Ovary (tissue), 3 donors: Measurements from ENCODE around the gene RRP7A.

Experiments used
- EP300 ChIP-seq: sonication (generic); formaldehyde crosslinking; IDR thresholded peaks from one replicate; pipeline ENCODE4 v1.6.1; 2017; ENCODE audit warnings: antibody characterized with exemption
- TF ChIP-seq, protein P1 (sequence below), 3 donors: fragments of 450-650 bp in 2 of 3; fragments of 200-600 bp in 1 of 3; IDR thresholded peaks; one replicate each; pipeline versions ENCODE4 v1.5.1 to v1.8.0; 2016 to 2022; ENCODE audit warnings: antibody characterized with exemption in 3 of 3, mild to moderate bottlenecking in 1 of 3
- donor health status: DM: no; HTN: no; CAD: no.

DNA sequence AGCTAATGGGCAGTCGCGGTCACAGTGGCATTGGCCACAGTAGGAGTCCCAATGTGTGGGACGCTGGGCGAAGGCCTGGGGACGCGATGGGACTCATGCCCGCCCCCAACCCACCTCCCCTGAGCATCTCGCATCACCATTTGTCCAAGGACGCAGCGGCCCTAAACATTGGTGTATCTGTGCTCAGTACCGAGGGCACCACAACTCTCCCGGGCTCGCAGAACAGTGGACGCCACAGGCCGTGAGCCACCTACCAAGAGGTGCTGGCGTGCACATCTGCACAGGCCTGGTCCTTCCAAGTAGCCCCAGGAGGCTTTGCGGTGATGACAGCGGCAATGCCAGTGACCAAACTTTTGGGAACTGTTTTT lies 27.3 kb downstream of the RRP7A start:
- no peak for TF ChIP-seq EP300
- TF ChIP-seq, protein P1, sequence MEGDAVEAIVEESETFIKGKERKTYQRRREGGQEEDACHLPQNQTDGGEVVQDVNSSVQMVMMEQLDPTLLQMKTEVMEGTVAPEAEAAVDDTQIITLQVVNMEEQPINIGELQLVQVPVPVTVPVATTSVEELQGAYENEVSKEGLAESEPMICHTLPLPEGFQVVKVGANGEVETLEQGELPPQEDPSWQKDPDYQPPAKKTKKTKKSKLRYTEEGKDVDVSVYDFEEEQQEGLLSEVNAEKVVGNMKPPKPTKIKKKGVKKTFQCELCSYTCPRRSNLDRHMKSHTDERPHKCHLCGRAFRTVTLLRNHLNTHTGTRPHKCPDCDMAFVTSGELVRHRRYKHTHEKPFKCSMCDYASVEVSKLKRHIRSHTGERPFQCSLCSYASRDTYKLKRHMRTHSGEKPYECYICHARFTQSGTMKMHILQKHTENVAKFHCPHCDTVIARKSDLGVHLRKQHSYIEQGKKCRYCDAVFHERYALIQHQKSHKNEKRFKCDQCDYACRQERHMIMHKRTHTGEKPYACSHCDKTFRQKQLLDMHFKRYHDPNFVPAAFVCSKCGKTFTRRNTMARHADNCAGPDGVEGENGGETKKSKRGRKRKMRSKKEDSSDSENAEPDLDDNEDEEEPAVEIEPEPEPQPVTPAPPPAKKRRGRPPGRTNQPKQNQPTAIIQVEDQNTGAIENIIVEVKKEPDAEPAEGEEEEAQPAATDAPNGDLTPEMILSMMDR (IDR thresholded peaks at IDR 0.05): no peak
